Fibroblast of pulmonary artery (primary cell): ENCODE data around the gene MDC1.

Experiments
- DNase-seq: peaks from one replicate; pipeline ENCODE4 v3.0.0-alpha.2; 2010; ENCODE audit warnings: low read depth
- H3K4me3 ChIP-seq: replicated peaks from 2 replicates; pipeline ENCODE4 v1.5.1; 2011; ENCODE audit warnings: low read depth, mild to moderate bottlenecking, control low read depth, low read length, moderate library complexity
- TF ChIP-seq, protein P1 (sequence below): IDR thresholded peaks from 2 replicates; pipeline ENCODE4 v1.5.1; 2011; ENCODE audit warnings: mild to moderate bottlenecking, control low read depth, low read length, inconsistent platforms; ENCODE audit errors: missing control alignments

Gene MDC1

DNA sequence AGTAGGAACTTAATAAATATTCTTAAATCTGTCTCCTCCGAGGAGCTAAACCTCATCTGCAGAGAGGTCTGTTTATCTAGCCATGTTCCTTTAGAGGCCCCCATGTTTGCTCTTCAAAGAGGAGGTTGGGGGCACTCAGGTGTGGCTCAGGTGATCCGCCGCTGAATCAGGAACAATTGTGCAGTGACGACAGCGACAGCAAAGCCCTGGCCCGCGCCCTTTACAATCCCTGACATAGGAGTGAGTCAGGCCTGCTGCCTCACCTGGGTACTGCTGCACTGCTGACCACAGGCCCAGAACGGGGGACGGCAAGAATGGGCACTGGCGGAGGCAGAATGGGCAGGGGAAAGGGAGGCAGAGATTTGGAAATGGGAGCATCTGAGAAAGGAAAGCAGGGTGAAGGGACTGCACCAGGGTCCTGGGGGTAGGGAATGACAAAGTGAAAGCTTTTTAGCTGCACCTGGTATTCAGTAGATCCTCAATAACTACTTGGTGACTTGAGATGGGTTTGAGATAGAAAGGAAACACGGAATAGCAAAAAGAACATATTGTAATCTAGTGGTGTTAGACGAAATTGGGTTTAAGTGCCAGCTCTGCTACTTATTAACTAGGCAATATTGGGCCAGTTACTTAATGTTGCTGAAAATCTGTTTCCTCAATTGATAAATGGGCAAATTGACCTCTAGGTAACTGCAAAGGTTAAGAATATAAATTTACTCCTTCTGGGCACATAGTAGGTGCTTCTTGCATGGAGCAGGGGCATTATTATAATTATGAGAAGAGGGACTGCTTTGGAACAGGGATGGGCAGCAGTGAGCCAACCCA lies 32.7 kb upstream of the MDC1 start:
- TF ChIP-seq, protein P1, sequence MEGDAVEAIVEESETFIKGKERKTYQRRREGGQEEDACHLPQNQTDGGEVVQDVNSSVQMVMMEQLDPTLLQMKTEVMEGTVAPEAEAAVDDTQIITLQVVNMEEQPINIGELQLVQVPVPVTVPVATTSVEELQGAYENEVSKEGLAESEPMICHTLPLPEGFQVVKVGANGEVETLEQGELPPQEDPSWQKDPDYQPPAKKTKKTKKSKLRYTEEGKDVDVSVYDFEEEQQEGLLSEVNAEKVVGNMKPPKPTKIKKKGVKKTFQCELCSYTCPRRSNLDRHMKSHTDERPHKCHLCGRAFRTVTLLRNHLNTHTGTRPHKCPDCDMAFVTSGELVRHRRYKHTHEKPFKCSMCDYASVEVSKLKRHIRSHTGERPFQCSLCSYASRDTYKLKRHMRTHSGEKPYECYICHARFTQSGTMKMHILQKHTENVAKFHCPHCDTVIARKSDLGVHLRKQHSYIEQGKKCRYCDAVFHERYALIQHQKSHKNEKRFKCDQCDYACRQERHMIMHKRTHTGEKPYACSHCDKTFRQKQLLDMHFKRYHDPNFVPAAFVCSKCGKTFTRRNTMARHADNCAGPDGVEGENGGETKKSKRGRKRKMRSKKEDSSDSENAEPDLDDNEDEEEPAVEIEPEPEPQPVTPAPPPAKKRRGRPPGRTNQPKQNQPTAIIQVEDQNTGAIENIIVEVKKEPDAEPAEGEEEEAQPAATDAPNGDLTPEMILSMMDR, result no peak
- DNase-seq, result no peak
- no peak overlapping the region for H3K4me3 ChIP-seq

DNA sequence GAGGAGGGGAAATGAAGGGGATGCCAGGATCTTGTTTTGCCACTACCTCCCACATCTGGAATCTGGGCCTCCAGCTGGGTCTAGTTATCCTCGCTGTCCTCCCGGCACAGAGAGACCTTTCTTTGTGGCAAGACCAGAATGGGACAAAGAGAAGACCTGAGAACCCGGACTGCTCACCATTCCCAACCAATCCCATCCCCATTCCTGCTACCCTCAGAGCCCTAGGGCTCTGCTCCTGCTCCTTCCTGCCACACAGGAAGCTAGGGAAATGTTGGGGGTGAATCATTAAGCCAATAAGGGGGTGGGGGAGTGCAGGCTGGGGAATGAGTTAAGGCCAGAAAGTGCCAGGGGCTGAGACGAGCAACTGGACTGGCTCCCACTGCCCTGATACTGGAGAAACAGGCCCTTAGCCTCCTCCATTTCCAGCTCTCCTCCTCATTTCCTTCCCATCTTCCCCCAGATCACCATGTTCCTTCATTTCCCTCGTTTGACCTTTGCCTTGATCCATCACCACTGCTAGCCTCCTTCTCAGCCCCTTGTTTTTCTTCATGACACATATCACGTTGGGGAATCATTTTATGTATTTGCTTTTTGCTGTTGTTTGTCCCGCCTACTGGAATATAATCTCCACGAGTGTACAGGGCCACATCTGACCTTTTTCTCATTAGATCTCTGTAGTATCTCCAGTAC lies 31.9 kb upstream of the MDC1 start:
- DNase-seq, result peak; percentile 63
- TF ChIP-seq, protein P1, result no peak
- no peak overlapping the region for H3K4me3 ChIP-seq

DNA sequence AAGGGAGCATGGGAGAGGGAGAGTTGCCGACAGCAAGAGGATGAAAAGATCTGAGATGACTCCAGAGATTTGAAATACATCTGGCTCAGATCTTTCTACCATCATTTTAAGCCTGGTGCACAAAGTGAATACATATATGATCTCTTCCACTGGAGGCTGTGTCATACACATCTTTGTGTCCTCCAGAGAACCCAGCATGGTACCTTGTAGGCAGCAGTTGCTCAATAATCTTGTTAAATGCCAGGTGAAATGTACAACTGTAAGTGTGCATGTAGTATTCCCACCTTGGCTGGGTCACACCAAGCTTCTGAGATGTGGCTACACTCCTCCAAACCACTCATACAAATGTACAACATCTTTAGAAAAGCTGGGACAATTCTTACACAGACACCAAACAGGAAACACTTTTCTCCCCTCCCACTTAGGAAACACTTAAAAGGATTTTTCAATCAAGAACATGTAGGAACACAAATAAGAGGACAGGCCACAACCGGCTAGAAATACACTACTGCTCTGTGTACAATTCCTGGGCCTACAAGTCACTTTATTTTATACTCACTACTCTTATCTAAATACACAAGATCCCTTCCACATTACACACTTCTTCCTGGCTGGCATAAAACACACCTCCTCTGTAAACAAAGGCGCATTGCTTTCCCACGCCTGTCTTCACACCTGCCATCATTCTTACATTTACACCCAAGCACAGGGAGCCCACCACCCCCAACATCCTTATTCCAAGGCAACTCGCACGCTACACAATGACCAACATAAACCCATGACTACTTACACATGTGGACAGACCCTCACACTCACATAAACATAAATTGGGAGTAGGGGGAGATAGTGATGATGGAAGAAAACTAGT lies 31.1 kb upstream of the MDC1 start:
- no peak overlapping the region for H3K4me3 ChIP-seq
- TF ChIP-seq, protein P1, result no peak
- DNase-seq, result no peak

DNA sequence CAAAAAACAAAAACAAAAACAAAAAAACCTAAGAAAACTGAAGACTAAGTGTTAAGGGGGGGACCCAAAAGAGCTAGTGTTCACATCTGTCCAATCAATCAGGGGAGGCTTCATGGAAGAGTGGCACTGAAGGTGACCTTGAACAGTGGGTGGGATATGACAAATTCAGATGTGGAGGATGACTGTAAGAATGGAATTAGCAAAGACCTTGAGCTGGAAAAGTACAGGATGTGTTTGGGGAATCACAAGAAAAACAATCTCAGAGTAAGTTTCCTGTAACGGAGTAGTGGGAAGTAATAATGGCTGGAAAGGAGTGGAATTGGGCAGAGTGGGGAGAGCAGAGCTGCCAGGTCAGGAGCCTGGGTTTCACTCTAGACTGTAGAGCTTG lies 30.2 kb upstream of the MDC1 start:
- no peak overlapping the region for H3K4me3 ChIP-seq
- TF ChIP-seq, protein P1, result no peak
- no peak for DNase-seq

DNA sequence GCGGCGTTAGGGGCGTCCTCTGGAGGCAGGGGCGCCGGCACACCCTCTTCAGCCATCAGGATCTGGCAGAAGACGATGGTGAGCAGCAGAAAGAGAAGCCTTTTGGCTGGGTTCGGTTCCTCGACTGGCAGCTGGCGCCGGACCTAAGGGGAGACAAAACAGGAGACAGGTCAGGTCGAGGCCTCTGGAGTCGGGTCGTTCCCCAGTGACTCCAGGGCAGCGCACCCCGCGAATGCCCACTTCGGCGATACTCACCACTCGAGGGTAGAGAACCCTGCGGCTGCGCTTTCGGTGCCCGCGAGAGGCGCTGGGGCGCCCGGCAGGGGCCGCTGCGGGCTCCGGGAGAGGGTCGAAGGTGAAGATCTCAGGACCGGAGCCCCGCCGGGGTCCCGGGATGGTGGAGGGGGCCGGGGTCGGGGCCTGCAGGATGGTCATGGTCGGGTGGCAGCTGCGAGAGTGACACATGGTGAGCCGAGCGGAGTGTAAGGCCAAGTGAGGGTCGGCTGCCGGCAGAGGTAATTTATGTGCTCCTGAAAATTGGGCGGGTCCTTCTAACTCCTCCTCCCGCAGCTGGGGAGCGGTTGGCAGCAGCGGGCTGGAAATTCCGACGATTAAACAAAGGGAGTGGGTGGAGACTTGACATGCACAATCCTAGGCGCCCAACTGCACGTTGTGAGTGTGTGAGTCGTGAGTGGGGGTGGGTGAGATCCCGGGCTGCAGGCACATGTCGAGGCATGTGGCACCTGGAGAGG lies 27.1 kb upstream of the MDC1 start, which contains the start of gene IER3:
Gene IER3 (minus strand): TSS at position 494 of the 752 bp plus-strand sequence. CDS start 29 bp downstream, at position 465.
- peak within 1 kb of the TSS; percentile 87 for H3K4me3 ChIP-seq
- TF ChIP-seq, protein P1, result peak; percentile 46
- DNase-seq, result peak; percentile 97
